Stimulated activated CD8-positive, alpha-beta memory T cell treated with anti-CD3 and anti-CD28 coated beads, Interleukin-4, amount 100 ng/mL, for 48 hours (primary cell): Measurements from ENCODE around the gene CEP164.
"Not testable (repeated sequence)": the region's sequence is repeated elsewhere in the genome, so short reads cannot be mapped to it uniquely, and the experiment has no call there.

Experiments
- DNase-seq: peaks from one replicate; pipeline ENCODE4 v3.0.0-alpha.2; 2020

CEP164 gene

DNA sequence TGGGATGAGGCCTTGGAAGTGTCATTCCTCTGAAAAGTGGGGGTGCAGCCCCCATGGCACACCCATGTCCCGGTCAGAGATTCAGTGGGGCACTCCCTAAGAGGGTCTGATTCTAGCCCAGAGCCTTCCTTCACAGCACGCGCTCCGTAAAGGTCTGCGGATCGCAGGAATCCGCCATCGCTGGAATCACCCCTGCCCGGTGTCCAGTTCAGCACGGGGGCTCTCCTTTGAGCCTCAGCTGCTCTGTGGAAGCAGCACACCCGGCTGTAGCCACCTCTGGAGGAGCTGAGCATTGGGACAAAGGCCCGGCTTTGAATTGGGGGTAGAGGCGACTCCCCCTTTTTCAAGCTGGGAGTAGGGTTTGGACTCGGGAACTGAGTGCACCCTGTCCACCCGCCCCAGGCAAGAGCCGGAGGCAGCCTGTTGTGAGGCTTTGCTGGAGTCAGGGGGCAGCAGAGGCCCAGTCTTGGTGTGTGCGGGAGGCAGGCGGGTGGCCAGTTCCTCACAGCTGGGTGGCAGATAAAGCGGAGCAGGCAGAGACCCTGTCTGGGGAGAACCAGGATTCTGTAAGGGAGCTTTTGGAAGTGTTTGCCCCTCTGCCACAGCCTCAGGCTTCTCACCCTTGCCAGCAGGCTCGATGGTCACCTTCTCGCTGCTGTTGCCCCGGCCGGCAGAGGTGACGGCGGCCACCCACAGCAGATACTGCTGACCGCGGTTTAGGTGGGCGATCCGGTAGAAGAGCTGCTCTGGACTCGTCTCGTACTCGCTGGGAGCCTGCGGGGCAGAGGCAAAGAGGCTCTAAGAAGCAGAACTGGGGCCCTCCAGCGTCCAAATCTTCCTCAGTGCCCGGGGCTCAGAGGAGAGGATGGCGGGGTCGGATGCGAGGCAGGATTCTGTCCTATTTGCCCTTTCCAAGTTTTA, 115.9 kb downstream of the CEP164 start:
- peak; percentile 44 for DNase-seq

DNA sequence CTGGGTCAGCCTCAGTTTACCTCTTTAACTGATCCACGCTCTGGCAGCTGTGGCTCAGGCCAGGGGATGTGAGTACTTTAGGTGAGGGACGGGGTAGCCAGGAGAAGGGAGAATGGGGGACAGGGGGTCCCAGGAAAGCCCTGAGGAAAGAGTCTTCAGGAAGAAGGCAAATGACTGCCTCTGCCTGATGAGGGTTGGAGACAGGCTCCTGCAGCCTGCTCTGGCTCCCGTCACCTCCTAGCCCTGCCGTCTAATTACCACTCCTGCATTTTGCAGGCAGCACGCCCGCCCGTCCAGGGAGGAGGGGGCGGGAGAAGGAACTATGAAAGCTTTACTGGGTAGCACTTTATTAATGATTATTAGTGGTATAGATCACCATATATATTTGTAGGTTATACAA, 116.6 kb downstream of the CEP164 start:
- no peak for DNase-seq

DNA sequence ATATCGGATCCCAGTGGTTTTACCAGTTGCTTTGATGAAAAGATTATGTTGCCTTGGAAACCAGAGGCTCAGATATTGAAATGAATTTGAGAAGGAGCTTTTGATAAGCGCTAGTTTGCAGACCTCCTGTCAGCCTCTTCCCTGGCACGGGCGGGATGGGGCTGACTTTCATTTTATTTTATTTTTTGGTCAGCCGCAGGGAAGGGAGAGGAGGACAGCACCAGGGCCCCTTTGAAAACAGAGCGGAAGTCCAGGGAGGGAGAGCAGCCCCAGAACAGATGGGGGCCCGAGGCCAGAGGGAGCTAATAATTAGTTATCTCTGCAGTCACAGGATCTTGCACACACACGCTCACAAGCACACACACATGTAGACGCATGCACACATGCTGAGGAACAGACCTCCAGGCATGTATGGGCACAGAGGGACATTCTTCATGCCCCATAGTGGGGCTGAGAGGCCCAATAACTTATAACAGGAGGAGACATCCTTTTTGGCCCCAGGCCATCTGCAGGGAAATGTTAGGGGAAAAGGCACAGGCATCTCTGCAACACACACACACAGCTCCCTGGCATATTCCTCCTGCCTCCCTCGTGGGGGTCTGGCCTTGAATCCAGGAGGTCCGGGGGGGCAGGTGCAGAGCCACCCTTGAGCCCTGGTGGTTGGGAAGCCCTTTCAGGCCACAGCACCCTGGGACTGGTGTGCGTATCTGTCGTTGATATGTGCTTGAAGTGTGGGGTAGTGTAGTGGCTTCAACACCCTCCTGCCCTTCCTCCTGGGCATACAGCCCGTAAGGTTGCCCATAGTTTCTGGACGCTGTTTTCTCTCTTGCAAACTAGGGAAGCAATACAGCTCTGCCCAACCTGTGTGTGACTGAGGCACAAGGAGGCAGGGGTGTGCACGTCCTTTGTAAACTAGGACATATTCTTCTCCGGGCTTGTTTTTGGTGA, 117.3 kb downstream of the CEP164 start:
- DNase-seq: no peak

DNA sequence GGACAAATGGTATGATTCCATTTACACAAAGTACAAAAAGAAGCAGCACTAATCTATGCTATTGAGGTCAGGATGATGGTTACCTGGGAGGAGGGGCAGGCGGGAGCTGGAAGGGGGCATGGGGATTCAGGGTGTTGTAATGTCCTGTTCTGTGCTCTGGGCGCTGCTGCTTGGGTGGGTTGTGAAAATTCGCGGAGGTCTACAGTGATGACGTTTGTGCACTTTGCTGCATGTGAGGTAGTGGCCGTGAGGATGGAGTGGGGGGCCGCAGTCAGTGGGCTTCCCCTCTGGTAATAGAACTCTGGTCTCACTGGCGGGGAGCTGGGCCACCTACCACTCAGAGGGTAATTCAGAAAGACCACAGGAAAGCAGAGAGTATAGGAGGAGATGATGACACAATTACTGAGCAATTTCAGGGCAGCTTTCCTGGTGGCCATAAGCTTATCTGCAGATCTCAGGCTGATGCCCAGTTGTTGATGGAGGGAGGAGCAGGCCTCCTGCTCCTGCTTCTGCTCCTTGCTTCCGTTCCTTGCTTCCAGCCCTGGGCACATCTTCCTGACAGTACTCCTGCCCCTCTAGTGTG, 121.5 kb downstream of the CEP164 start:
- DNase-seq: no peak

DNA sequence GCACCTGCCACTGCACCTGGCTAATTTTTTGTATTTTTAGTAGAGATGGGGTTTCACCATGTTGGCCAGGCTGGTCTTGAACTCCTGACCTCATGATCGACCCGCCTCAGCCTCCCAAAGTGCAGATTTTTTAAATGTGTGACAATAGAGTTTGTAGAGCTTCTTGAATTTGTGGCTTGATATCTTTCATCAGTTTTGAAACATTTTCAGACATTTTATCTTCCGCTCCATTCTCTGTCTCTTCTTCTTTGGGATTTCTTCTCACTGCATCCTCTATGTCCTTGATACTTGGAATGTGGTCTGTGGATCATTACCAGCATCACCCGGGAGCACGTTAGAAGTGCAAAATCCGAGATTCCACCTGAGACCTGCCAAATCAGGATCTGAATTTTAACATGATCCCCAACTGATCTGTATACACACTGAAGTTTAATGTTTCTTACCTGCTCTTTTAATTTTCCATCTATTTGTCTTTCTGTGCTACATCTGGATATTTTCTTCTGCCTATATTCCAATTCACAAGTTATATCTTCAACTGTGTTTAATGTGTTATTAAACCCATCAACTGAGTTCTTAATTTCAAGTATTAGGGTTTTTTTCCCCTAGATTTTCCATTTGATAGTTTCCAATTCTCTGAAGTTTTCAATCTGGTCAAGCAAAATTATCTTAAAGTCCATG, 126.4 kb downstream of the CEP164 start:
- no peak for DNase-seq

DNA sequence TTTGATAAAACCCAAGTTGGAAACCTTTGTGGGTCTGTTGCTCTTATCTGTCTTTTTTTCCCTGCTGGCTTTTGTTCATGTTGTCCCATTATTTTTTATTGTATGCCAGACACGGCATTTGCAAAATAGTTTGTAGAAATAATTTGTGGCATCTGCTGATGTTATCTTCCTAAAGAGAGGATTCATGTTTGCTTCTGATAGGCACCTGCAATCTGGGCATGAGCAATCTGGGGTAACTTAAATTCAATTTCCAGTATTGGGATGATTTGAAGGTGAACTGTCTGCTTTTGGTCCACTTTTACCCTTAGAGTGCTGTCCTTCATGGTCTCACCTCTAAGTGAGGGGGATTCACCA, 126.9 kb downstream of the CEP164 start:
- no peak for DNase-seq

DNA sequence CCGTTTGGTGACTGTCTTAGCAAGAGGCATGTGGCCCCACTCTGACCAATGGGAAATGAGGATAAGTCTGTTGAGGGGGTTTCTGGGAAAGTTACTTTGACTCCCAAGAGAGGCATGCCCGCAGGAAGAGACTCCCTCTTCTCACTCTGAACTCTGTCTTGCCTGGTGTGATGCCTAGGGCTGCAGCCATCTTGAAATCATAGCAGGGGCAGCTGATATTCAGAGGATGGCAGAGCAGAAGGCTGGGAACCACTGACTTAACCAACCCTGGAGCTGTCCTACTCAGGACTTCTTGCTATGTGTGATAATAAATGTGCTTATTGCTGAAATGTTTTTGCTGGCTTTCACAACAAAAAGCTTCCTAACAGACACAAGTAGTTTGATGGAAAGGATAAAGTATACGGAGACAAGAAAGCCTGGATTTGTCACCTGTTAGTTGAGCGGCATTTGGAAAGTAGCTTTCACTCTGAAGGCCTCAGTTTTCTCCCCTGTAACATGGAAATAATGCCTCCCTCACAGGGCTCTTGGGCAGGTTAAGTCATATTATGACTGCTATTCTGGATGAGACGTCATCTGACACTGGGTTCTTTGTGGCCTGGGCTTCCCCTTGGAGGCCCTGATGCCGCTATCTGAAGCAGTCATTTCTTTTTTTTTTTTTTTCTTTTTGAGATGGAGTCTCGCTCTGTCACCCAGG, 128.5 kb downstream of the CEP164 start:
- DNase-seq: peak; percentile 50

DNA sequence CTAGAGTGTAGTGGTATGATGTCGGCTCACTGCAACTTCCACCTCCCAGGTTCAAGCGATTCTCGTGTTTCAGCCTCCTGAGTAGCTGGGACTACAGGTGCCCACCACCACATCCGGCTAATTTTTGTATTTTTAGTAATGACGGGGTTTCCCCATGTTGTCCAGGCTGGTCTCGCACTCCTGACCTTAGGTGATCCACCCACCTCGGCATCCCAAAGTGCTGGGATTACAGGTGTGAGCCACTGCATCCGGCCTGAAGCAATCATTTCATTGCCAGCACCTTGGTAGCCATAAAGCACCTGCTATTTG, 129.0 kb downstream of the CEP164 start:
- not testable (repeated sequence) for DNase-seq

DNA sequence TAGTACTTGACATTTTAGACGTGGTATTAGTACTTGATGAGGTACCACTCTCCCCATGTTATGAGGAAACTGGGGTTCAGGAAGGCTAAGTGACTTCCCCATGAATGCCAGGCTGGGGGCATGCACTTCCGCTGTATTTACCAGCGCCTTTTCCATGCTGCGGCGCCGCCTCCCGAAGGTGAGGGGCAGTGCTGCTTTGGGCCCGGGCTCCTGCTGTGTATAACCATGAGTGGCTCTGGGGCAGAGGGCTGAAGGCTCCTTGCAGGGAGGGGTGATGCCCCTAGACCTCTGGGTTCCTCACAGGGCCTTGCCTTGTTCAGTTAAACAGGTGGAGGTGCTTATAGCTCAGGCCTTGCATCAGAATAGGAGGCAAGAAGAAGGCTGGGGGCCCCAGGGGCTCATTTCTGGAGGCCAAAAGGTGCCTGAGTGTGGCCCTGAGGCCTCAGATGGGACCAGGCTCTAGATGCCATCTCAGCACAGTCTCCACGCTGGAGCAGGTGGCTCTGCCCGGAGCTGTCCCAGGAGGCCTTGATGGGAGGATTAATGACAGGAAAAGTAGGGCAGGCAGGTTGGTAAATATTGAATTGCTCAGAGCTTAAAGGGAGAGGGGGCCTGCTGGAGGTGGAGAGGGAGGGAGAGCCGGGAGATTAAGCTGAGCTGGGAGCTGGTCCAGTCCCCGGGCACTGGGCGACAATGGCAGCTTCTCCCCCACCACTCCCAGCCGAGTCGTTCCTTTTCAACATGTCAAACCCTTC, 129.6 kb downstream of the CEP164 start:
- no peak for DNase-seq

DNA sequence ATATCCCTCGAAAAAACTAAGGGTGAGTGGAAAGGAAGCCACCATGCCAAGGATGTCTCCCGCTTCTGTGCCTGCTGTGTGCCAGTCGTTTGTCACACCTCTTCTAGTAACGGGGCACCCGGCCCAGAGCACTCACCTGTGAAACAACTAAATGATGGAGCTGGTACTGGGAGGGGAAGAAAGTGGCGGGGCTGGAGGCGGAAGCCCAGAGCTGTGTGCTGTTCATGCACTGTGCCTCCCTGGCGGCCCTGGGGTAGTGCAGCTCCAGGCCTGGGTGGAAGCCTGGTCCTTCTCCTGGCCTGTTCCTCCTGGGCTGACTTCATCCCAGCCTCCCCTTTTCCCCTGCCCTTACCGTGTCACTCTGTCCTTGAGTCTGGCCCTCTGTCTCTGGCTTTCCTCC, 130.2 kb downstream of the CEP164 start:
- no peak for DNase-seq

DNA sequence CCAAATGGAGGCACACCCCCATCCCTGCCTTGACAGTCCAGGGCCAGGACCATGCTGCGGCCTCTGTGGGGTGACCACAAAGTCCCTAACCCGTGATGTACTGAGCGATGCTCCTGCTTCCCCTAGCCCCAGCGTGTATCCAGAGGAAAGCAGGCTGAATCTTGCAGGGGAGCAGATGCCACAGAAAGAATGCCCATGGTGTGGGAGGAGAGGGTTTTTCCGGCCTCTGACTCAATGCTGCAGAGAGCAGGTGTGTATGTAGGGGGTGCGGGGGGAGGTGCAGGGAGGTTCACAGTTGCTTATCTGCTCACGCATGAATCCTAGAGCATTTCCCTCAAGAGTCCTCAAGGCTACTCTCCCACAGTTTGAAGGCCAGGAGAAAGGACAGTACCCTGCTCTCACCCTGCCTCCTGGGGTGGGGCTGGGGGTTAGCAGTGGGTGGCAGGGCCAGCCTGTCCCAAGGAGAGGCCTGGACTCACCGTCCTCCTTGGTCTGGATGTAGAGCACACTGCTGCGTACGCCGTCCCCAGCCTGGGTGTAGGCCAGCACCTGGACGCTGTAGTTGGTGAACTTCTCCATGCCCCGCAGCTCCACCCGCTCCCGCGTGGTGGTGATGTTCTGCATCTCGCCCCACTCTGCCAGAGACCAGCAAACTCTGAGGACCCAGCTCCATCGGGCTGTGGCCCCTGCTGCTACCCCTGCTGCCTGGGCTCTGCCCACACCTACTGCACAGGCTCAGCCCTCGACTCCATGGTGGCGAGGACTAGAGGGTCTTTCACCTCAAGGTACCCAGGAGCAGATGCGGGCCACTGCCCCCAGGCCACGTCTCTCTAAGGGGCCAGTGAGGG, 130.8 kb downstream of the CEP164 start:
- peak; percentile 67 for DNase-seq

DNA sequence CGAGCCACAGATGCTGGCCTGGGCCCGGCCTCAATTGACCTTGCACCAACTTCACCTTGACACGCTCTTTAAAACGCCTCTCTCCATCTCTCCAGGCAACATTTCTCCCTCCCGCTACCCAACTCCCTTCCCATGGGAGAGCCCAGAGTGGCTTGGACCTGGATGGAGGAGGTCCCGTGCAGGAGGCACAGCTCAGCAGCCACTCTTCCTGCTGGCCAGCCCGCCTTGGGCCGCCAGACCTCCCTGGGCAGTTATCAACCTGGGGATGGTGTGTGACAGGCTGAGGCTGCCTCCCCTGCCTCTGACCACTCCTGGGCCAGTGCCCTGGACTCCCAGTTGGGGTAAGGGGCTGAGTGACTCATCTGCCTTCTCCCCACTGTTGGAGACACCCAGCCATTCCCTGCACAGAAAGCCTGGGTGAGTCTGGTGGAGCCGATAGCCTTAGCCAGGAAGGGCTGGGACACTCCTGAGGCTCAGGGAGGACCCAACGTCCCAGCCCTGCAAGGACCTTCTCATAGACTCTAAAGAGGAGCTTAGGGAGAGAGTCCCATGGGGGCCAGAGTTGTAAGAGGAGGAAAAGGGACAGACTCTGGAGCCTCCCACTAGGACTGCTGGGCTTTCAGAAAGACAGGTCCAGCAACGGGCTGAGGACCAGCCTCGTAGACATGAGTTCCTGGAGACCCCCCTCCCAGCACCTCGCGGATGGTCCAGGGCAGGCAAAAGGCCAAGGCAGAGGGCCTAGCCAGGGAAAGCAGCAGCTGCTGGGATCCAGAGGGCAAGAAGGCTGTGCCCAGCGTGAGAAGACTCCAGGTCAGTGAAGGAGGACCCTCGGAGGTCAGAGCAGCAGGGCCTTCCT, 131.7 kb downstream of the CEP164 start:
- DNase-seq: no peak

DNA sequence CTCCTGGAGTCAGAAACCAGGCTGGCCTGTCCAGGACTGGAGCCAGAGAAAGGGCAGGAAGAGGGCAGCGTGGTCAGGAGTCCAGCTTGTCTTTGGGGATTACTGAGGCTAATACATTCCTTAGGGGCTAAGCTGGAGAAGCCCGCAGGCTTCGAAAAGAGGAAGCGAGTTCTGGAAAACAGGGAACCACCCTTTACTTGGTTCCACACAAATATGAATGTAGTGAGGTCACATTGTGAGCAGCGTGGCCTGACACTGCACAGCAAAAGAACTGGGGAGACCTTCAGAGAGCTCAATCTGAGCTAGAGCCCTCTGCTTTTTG, 132.3 kb downstream of the CEP164 start:
- DNase-seq: no peak

DNA sequence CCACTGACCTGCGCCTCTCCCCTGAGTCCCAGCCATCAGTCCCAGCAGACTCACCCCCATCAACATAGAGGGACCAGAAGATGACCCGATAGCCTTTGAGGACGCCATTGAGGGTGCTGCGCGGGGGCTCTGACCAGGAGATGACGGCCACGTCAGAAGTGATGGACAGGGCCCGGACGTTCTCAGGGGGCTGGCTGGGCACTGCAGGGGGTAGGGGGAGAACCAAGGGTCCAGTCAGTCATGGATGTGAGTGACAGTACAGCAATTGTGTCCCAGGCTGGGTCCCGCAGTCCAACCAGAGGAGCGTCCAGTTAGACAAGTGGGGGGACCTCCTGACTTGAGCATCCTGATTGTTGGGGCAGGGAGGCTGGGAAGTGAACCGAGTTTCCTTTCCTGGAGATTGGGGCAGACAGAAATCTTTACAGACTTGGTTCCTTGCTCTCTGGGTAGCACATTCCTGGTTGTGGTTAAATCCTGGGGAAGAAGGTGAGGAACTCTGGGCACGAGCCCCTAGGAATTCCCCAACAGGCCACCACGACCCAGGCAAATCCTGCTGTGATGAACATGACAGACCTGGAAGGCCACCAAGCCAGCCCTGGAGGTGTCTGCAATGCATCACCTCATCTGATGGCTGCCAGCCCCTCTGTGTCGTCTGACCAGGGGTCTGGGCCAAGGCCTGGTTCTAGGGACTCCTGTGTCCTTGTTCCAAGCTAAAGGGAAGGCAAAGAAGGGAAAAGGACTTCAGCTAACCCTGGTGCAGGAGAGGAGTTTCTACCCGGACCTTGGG, 133.9 kb downstream of the CEP164 start:
- no peak for DNase-seq

DNA sequence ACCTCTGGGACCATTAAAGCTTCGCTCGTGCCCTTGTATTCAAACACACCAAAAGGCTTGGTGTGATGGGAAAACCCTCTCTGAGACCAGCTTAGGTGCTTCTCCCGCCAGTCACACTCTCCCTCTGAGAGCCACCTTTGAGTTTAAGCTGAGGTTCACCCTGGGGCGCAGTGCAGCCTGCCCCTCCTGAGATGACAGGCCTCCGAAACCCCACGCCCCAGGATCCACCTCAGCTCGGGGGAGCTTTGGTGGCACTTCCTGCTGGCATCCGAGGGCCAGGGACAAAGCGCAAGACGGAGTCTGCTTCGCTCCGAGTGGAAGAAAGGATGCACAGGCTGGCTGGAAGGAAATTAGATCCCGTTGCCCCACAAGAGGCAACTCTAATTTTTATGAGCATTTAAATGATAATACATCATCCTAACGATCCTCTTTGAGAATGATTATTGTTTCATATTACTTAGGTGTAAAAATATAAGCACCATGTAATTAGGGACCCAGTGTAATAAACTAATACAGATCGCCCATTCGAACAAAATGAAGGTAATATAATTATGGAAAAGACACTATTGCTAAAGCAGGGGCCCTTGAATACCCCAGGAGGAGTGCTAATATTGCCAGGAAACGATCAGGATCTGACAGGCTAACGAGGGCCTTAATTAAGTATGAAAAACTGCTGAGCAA, 134.7 kb downstream of the CEP164 start:
- no peak for DNase-seq

DNA sequence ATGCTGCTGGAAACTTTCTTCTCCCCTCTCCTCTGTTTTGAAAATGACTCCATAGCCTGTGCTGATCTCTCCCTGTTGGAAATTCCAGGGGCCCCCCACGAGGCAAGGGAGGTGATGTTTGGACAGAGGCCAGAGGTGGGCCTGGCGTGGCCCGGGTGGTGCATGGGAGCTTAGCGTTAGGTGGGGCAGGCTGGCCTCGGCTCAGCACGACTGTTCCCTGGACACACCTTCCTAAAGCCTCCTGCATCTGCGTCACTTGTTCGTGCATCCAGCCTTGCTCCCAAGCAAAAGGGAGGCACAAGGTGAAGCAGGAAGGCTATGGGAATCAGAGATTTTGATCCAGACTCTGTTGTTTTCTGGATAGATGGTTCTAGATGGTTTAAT, 135.2 kb downstream of the CEP164 start:
- DNase-seq: no peak
